HFFc6 (cell line): ENCODE data around the gene NRL. TPM values are rescaled to one million over a fixed set of nuclear protein-coding genes. Genes with fewer than 3 reads are reported as not detected.
"Not testable (repeated sequence)": the region's sequence is repeated elsewhere in the genome, so short reads cannot be mapped to it uniquely, and the experiment has no call there.

Source experiments
- DNase-seq: peaks from one replicate; pipeline ENCODE4 v3.0.0-alpha.2; 2018
- H3K27ac Mint-ChIP-seq: 2 replicates; pipeline ENCODE4 v1.8.0; 2020; ENCODE audit warnings: mild to moderate bottlenecking, mixed read lengths
- H3K27me3 Mint-ChIP-seq: 2 replicates; pipeline ENCODE4 v1.8.0; 2021; ENCODE audit warnings: mild to moderate bottlenecking, moderate library complexity, mixed read lengths; ENCODE audit not compliant: insufficient read depth
- H3K36me3 Mint-ChIP-seq: 2 replicates; pipeline ENCODE4 v1.8.0; 2021; ENCODE audit warnings: low read depth, mixed read lengths
- H3K4me1 Mint-ChIP-seq: 2 replicates; pipeline ENCODE4 v1.8.0; 2020; ENCODE audit warnings: low read depth, mixed read lengths
- H3K4me3 Mint-ChIP-seq: 2 replicates; pipeline ENCODE4 v1.8.0; 2020; ENCODE audit warnings: mild to moderate bottlenecking, moderate library complexity, mixed read lengths
- H3K9me3 Mint-ChIP-seq: 2 replicates; pipeline ENCODE4 v1.8.0; 2020; ENCODE audit warnings: mild to moderate bottlenecking, mixed read lengths
- CTCF ChIP-seq: fragments of 200-600 bp; sonication (generic); IDR thresholded peaks from 2 replicates; pipeline ENCODE4 v1.5.0; 2021; ENCODE audit warnings: antibody characterized with exemption, mild to moderate bottlenecking
- total RNA-seq, 6 experiments: library from RNA; stranded (reverse); fragmentation: NEBNext Ultra II Directional; extraction: Animal tissue kit (Norgen Biotek cat#: 25700); gene quantifications; 2 replicates in 1 of 6; 3 replicates in 5 of 6; pipeline ENCODE4 v1.2.3, GENCODE V29; 2021

The NRL gene
- total RNA-seq, 6 experiments from 2014 or later: 0.26 to 0.85 (median 0.49) TPM

- no peak overlapping the region for H3K4me3 Mint-ChIP-seq
- no peak for DNase-seq
- H3K27ac Mint-ChIP-seq: peak overlapping the region; percentile 17
These were observed 6.3 kb downstream of the NRL start for GRCh38 chr14:24108336-24108874.

GRCh38 chr14:24106672-24107271, 8.0 kb downstream of the NRL start:
- H3K4me1 Mint-ChIP-seq: peaks cover 33% of the 10 kb centered on the region
- H3K27me3 Mint-ChIP-seq: no peaks in the 10 kb centered on the region
- no peak overlapping the region for H3K4me3 Mint-ChIP-seq
- no peak for DNase-seq
- H3K27ac Mint-ChIP-seq: no peak overlapping the region
- no peak for TF ChIP-seq CTCF
- no peaks in the 10 kb centered on the region for H3K9me3 Mint-ChIP-seq
- H3K36me3 Mint-ChIP-seq: peaks cover 22% of the 10 kb centered on the region

More at GRCh38 chr14:24108336-24108874, 6.3 kb downstream of the NRL start:
- no peaks in the 10 kb centered on the region for H3K9me3 Mint-ChIP-seq
- no peaks in the 10 kb centered on the region for H3K27me3 Mint-ChIP-seq
- peaks cover 17% of the 10 kb centered on the region for H3K36me3 Mint-ChIP-seq
- TF ChIP-seq CTCF: no peak
- peaks cover 33% of the 10 kb centered on the region for H3K4me1 Mint-ChIP-seq

- not testable (repeated sequence) for H3K27ac Mint-ChIP-seq, DNase-seq, H3K9me3 Mint-ChIP-seq, H3K27me3 Mint-ChIP-seq, H3K4me3 Mint-ChIP-seq
- peaks cover 22% of the 10 kb centered on the region for H3K36me3 Mint-ChIP-seq
- H3K4me1 Mint-ChIP-seq: peaks cover 33% of the 10 kb centered on the region
These were observed 9.0 kb downstream of the NRL start for GRCh38 chr14:24105609-24106239.

- no peaks in the 10 kb centered on the region for H3K27me3 Mint-ChIP-seq
- H3K36me3 Mint-ChIP-seq: peaks cover 22% of the 10 kb centered on the region
- no peak for TF ChIP-seq CTCF
- no peak for DNase-seq
- no peak overlapping the region for H3K4me3 Mint-ChIP-seq
- no peak overlapping the region for H3K27ac Mint-ChIP-seq
- peaks cover 26% of the 10 kb centered on the region for H3K4me1 Mint-ChIP-seq
- no peaks in the 10 kb centered on the region for H3K9me3 Mint-ChIP-seq
These were observed 11.3 kb downstream of the NRL start for GRCh38 chr14:24103451-24103850.

- H3K4me1 Mint-ChIP-seq: peaks cover 16% of the 10 kb centered on the region
- H3K9me3 Mint-ChIP-seq: no peaks in the 10 kb centered on the region
- H3K27ac Mint-ChIP-seq: no peak overlapping the region
- DNase-seq: no peak
- no peak for TF ChIP-seq CTCF
- H3K4me3 Mint-ChIP-seq: no peak overlapping the region
- peaks cover 22% of the 10 kb centered on the region for H3K36me3 Mint-ChIP-seq
- no peaks in the 10 kb centered on the region for H3K27me3 Mint-ChIP-seq
These were observed 12.2 kb downstream of the NRL start for GRCh38 chr14:24102357-24103048.
